Measurements from ENCODE around the gene OR2A12.

GRCh38 chr7:144098776-144099175, 12.7 kb downstream of the OR2A12 start:
- TF ChIP-seq CTCF (IDR thresholded peaks at IDR 0.05; ENCODE audit: poor library complexity) (no peak), EZH2 (IDR thresholded peaks at IDR 0.05; ENCODE audit: borderline replicate concordance) (no peak)

Data from hepatocyte (in vitro differentiated cells).